NCI-H187 (cell line): ENCODE measurements around the gene AGAP6.
"Not testable (repeated sequence)": the region's sequence is repeated elsewhere in the genome, so short reads cannot be mapped to it uniquely, and the experiment has no call there.

Experiments
- DNase-seq, 2 experiments: peaks; one replicate each; lab custom pipeline; 2025; lab: John Stamatoyannopoulos, UW

AGAP6 gene

DNA sequence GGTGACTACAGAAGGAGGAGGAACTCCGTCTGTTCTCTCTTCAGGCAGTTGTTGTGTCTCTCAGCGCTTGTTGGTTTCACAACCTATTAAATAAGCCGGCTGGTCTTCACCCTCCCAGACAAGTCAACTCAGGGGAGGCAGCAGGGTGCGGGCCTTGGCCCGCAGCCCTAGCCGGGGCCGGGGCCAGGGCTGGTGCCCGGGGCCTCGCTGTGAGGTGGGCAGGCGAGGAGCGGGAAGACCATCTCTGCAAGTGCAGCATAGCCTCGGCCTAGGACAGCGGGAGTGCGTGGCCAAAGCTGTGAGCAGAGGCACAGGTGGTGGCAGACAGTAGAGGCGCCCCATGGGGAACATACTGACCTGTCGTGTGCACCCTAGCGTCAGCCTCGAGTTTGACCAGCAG is at the start of gene AGAP6:
TSS of gene AGAP6 (plus strand) at position 31 of the 400 bp plus-strand sequence. CDS start at position 341, 310 bp downstream.
- DNase-seq: not testable (repeated sequence)

DNA sequence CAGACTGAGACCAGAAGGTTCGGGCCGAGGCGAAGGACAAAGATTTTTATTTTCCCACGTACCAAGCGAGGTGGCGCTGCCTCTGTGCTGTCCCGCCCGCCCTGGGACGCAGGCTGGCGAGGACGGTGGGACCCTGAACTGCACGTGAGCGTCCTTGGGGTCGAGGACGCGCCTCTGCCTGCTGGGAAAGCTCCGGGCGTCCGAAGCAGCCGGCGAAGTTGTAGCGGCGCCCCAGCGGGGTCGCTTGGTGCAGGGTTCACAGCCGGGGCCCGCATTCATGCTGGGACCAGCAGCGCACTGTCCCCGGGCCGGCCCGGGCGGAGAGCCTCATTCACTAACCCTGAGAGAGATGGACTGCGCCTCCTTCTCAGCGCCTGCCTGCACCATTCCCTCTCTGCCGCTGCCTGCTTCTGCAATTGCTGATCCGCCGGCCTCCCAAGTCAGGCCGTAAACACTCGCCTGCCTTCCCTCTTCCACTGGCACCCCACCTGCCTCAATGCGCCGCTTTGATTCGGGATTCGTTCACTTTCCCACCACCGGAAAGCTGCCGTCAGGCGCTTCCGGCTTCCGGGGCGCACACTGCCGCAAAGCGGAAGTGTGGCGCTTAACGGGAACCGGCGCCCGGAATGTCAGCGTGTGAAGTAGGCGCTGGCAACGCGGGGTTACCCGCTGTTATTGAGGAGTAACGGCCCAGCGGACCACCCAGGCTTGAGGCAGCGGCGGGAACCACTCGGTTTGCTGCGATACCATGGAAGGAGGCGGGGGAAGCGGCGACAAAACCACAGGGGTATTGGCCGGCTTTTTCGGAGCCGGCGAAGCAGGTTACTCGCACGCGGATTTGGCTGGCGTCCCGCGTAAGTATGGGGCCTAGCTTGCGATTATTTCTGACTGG is 46.5 kb upstream of the AGAP6 start, which contains the start of the genes PARG and TIMM23B:
TSS of gene PARG (minus strand) at position 581 of the 892 bp plus-strand sequence. CDS start at position 279, 302 bp downstream.
TSS of gene TIMM23B (plus strand) at position 607 of the 892 bp plus-strand sequence. CDS start at position 749, 142 bp downstream.
- peak; percentile 1 to 7 for DNase-seq

DNA sequence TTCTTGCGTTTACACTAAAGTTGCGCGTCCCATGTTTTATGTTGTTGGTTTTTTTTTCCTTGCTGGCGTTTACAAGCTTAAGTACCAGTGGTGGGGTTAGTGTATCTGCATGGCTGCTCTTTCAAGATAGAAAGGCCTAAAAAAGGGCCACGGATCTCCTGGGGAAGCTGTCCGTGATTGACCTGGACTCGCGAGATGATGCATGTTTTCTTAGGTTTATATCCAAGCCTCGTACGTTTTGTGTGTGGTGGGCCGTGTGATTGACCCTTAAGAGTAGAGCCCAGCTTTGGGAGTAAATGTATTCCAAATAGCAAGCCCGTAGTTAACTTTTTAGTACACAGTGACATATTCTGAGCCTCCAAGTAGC is 45.9 kb upstream of the AGAP6 start:
- not testable (repeated sequence) for DNase-seq

DNA sequence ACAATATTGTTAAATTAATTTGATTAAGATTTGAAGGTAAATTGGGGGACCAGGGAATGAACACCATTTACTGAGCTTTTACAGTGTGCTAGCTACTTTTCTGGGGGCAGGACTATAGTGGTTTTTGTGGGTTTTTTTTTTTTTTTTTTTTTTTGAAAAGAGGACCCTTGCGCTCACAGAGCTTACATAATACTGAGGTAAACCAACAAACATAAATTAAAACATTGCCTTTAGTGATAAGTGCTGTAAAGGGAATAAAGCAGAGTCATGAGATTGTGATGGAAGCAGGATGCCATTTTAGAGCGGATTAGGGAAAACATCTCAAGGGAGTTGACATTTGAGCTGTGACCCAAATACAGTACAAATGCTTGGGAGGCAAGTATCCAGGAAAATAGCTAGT is 44.6 kb upstream of the AGAP6 start:
- DNase-seq: not testable (repeated sequence)

DNA sequence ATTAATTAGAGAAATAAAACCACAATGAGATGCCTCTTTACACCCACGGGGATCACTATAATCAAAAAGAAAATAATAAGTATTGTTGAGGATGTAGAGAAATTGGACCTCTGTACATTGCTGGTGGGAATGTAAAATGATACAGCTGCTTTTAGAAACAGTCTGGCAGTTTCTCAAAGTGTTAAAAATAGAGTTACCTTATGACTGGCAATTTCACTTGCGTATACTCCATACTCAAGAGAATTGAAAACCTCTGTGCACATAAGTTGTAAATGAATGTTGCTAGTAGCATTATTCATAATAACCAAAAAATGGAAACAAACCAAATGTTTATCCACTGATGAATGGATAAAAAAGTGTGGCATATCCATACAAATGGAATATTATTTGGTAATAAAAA is 40.1 kb upstream of the AGAP6 start:
- DNase-seq: not testable (repeated sequence)

DNA sequence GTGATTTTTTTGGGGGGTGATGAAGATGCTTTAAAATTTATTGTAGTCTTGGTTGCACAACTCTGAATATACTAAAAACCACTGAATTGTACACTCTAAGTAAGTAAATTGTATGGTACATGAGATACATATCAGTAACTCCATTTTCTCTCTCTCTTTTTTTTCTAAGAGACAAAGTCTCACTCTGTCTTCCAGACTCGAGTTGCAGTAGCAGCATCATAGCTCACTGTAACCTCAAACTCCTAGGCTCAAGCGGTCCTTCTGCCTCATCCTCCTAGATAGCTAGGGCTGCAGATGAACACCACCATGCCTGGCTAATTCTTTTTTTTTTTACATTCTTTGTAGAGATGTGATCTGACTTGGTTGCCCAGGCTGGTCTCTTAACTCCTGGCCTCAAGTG is 39.5 kb upstream of the AGAP6 start:
- not testable (repeated sequence) for DNase-seq

DNA sequence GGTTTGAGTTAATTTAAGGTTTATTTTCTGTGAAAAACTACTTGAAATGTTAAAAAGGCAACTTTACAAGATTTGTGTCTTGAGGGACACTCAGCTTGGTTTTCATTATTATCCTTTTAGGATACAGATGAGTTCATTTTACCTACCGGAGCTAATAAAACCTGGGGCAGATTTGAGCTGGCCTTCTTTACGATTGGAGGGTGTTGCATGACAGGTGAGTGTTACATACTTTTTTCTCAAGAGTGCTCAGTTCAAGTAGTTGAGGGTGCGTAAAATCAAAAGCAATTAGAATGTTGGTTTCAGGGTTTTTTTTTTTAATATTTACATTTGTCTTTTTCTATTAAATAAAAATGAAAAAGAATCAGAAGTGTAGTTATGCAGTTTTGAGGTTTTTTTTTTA is 36.2 kb upstream of the AGAP6 start:
- not testable (repeated sequence) for DNase-seq

DNA sequence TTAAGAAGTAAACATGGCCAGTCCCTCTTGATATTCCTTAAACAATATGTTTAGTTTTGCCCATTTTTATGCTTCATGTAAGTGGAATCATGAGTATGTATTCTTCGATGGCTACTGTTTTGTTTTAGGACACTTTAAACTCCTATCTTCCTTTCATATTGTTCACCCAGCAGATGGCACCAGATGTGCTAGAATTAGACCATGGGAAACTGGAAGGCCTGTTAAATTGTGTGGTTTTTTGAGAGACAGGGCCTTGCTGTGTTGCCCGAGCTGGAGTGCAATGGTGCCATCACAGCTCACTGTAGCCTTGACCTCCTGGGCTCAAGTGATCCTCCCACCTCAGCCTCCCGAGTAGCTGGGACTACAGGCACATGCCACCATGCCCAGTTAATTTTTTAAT is 35.1 kb upstream of the AGAP6 start:
- not testable (repeated sequence) for DNase-seq

DNA sequence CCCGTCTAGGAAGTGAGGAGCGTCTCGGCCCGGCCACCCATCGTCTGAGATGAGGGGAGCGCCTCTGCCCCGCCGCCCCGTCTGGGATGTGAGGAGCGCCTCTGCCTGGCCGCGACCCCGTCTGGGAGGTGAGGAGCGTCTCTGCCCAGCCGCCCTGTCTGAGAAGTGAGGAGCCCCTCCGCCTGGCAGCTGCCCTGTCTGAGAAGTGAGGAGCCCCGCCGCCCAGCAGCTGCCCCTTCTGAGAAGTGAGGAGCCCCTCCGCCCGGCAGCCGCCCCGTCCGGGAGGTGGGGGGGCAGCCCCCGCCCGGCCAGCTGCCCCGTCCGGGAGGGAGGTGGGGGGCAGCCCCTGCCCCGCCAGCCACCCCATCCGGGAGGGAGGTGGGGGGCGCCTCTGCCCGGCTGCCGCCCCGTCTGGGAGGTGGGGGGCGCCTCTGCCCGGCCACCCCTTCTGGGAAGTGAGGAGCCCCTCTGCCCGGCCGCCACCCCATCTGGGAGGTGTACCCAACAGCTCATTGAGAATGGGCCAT is 17.8 kb upstream of the AGAP6 start:
- DNase-seq: not testable (repeated sequence)

DNA sequence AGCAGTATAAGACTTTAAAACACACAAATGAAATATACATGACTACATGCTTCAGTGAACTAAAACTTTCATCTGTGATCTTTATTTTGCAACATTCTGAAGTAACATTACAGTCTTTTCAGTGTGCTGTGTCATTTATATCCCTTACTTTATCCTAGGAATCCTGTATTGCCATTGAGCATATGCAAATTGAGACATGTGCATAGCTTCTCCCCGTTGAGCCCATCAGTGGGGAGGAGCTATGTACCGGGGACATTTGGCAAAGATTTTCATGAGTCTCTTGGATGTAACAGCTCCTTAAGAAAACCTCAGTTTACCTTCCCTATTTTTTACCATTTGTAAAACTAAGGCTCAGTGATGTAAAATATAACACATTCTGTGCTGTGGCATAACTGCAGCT is 16.7 kb upstream of the AGAP6 start:
- not testable (repeated sequence) for DNase-seq

DNA sequence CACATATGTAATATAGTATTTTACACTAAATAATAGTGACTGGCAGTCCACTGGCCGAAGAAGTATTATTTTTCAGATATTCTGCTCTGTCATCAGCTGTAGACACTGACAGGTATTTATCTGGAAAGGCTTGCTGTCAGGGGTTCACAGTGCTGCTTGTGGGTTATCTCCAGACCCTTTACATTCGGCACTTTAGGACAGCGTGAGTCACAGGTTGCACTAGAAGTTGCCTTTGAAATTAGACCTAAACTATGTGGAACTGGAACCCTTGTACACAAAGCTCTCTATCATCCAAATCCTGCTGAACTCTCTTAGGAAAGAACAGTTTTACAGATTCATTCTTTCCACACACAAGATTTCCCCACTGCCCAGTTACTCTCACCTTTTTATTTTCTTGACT is 16.1 kb upstream of the AGAP6 start:
- DNase-seq: not testable (repeated sequence)

DNA sequence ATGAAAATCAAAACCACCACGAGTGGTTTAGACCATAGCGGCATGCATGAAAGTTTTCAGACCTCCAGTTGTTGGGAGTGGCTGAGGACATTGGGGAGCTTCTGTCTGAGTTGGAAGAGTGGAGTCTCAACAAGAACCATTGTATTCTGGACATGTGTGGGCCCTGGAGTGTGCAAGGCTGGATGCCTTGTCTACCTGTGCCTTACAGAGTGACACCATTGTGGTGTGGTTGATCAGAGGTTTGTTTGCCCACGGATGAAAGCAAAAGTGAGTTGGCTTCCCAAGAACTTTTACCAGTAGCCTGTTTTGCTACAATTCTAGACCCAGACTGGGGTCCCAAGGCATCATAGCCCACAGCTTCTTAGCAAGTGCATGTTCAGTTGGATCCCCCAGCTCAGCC is 10.4 kb upstream of the AGAP6 start:
- DNase-seq: not testable (repeated sequence)

DNA sequence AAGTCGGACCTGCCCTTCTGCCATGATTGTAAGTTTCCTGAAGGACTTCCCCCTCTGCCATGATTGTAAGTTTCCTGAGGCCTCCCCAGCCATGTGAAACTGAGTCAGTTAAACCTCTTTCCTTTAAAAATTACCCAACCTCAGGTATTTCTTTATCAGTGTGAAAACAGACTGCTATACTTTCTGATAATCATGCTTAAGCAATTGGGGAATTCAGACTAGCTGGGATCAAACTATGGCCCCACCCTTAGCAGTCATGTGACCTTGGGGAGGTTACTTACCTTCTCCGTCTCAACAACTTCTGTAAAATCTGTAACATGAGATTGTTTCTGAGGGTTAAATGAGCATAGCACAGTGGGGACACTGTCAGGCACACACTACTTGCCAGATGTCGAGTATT is 999 bp upstream of the AGAP6 start:
- DNase-seq: not testable (repeated sequence)

DNA sequence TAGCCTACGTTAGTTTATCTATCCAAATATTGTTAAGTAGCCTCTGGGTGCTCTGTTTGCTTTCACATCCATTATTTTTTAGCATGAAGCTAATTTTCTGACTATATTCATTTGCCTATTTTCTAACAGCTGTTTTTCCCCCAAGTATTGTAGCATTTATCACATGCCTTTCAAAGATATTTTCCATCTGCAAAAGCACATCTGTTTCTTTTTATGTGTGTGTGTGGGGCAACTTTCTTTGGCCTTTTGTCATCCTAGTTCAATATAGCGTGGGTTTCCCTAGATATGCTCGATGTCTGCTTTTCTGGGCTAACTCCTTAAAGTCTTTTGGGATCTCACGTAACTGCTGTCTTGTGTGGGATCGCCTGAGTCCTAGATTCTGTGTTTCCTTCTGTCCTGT is 7.1 kb downstream of the AGAP6 start:
- not testable (repeated sequence) for DNase-seq

DNA sequence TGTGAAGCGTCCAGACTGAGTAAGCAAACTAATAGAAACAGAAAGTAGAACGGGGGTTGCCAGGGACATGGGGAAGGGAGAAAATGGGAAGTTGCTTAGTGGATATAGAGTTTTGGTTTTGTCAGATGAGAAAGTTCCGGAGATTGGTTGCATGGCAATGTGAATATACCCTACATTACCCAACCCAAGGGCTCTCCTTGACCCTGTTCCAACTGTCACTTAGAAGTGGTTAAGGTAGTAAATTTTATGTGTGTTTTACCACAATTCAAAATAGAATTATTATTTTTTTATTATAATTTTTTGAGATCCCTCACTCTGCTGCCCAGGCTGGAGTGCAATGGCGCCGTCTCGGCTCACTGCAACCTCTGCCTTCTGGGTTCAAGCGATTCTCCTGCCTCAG is 25.8 kb downstream of the AGAP6 start:
- DNase-seq: not testable (repeated sequence)

DNA sequence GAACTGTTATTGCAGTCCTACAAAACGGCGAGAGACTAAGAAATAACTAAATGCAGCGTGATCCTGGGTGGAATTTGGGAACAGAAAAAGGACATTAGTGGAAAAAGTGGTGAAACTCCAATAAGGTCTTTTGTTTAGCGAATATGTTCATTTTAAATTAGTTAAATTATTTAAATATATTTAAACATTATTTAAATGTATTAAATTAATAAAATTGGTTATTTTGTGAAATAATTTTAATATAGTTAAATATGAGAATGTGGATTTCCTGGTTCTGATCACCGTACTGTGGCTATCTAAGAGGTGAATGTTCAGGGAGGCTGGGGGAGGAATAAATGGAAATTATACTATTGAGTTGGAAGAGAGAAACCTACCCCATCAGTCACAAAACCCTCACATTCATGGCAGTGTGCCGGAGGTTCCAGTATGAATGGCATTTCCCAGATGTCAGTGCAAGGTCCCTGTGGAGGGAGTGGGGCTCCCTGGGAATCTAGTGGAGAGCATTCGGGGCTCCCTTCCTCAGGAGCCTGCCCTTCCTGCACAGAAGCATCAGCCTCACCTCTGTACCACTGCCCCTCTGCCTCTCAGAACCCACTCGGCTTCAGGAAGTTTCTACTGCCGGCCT is 27.5 kb downstream of the AGAP6 start:
- DNase-seq: not testable (repeated sequence)

DNA sequence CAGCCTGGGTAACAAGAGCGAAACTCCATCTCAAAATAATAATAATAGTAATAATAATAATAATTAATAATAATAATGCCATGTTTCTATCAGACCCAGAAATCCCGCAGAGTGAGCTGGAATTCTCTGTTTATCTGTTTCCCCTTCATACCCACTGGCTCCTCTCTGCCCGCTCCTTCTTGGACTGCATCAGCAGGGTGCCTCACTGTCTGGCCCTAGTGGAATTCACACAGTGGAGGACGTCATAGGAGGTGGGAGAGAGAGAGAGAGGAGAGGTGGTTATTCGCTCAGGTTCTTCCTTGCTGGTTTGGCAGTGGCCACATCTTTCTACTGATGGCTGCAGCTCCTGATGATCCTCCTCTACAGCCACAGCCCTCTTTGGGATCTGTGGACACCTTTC is 28.7 kb downstream of the AGAP6 start:
- not testable (repeated sequence) for DNase-seq

DNA sequence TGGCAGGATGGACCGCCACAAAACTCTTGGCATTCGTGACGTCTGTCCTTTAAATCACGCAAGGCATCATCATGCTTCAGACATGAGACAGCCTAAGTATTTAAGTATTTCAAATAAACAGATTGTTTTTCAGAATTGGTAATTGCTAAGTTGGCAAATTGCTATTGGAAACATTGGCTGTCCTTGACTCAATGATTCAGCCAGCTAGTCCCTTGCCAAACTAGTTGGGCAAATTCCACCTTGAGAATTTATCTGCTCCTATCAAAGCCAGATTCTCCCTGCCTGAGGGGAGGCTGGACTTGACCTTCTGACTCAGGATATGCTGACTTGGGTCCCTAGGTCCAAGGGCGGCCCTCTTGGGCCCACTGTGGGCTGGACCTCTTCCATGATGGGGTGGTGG is 29.4 kb downstream of the AGAP6 start:
- not testable (repeated sequence) for DNase-seq

DNA sequence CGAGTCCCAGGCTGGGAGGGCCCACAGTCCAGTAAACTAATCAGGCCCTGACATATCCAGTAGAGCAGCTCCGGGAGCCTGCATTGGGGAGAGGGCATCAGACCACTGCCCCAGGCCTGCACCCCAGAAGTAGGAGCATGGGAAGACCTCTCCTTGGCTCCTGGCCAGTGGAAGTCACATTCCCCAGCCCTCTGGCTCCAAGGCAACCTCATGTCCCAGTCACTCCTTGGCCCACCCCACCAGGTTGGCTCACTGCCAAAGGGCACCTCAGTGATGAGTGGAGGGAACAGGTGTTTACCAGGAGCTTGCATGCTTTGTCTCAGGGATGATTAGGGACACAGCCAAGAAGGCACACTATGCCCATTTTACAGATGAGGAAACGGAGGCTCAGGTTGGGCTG is 31.1 kb downstream of the AGAP6 start:
- not testable (repeated sequence) for DNase-seq

DNA sequence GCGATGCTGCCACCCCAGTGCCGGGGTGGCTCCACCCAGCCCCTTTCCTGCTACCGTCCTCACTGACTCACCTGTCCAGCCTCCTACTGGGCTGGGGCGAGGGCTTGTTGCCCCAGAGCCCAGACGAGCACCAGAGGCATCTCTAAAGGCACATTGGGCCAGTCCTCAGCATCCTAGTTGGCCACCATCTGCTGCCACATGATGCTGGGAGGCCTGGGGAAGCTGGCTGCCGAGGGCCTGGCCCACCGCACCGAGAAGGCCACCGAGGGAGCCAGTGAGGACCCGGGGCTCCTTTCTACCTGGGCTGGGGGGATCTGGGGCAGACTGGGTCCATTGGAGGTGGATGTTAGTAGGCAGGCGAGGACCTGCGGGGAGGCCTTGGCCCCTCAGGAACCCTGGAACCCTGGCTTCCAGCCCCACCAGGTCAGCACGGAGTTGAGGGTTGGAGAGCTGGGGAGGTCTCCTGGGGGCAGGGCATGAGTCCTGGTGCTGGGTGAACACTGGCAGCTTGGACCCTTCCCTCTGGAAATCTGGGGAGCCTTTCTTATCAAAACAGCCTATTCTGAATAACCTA is 32.3 kb downstream of the AGAP6 start:
- not testable (repeated sequence) for DNase-seq

DNA sequence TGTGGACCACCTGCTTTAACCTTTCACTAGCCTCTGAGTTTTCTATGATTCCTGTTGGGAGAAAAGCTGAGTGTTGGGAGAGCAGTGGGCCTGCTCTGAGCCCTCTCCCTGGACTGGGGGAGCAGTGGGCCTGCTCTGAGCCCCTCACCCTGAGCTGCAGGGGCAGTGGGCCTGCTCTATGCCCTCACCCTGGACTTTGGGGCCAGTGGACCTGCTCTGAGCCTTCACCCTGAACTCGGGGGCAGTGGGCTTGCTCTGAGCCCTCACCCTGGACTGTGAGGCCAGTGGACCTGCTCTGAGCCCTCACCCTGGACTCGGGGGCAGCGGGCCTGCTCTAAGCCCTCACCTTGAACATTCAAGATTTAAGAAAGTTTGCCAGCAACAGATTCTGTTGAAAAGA is 33.4 kb downstream of the AGAP6 start:
- DNase-seq: no peak

DNA sequence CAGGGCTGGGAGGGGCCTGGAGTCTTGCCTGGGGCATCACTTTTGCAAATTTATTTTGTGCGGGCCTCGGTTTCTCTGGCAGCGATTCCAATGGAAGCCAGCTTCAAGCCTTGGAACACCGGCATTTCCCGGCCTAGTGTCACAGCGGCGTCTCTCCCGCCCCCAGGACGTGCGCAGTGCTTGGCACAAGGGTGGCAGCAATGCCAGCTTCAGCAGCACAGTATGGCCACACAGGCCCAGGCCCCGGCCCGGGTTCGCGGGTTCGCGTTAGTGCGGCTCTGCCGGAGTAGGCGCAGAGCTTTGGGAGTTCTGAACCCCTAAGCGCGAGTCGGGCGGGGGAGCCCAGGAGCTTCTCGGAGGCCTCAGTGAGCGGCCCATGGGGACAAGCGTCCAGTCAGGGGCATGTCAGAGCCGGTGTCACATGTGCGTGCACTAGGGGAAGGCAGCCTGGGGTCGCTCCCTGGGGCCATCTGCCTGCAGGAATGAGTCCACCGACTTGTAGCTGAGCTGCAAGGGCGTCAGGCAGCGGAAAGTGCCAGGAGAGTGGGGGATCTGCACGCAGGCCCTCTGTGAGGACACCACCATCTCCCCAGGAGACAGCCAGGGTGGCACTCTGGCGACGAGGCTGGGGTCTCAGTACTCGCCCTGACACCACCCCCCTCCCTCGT is 36.6 kb downstream of the AGAP6 start:
- DNase-seq: not testable (repeated sequence)
